GM12801 (cell line): ENCODE data around the gene RUNX1.

Source experiments
- CTCF ChIP-seq: IDR thresholded peaks from one replicate; pipeline ENCODE4 v1.5.1; 2011; ENCODE audit warnings: control low read depth; ENCODE audit not compliant: insufficient read length; ENCODE audit errors: extremely low read depth

RUNX1 gene

DNA sequence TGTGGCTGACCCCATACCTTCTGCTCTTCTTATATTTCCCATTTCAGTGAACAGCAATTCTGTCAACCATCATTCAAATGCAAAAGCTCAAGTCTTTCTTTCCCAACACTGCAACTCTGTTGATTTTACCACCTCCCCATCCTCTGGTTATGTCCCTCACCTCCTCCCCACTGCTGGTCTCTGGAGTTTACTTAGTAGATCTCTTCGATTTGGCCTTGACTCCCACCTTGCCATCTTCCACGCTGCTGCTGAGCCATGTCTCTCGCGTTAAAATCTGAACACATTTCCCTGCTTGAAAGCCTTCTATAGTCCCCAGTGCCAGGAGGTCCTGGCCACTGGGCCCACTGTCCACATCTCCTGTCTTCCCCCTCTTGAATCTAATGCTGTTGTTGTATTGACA lies 125.5 kb downstream of the RUNX1 start:
- no peak for TF ChIP-seq CTCF

DNA sequence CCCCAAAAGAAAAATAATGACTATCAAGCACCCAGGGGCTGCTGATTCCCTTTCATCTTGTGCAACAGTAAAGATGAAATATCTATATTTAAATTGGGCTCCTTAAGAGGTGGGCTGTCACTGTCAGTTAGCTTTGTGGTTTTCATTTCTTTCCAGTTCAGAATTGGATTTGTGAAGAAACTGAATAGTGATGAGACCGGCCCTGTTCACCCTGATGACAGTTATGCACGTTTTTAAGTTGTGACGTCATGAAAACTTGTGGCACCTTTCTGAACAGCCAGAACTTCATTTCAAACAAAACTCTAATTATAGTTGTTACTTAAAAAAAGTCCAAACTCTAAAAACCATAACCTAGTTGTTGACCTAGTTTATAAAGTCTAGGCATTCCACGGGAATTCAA lies 125.9 kb downstream of the RUNX1 start:
- TF ChIP-seq CTCF = no peak

- TF ChIP-seq CTCF = no peak
Measured at GRCh38 chr21:34922479-34922878, 126.6 kb downstream of the RUNX1 start.

- no peak for TF ChIP-seq CTCF
Measured at GRCh38 chr21:34921151-34921550, 128.0 kb downstream of the RUNX1 start.

DNA sequence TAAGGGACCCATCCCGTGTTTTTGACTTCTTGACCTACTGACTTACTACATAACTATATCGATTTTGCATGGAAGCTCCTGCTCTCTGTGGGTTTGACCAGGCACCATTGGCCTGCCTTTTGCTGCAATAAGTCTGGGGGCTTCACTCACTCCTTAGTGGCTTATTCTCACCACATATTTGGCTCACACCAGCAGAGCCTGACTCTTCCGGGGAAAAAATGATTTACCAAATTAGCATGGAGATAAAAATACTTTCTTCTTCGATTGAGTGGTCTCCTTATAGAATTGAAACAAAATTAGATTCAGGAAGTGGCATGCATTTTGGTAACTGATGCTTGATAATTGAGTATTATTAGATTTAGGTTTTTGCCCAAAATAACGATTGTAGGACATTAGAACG lies 129.7 kb downstream of the RUNX1 start:
- TF ChIP-seq CTCF = no peak

DNA sequence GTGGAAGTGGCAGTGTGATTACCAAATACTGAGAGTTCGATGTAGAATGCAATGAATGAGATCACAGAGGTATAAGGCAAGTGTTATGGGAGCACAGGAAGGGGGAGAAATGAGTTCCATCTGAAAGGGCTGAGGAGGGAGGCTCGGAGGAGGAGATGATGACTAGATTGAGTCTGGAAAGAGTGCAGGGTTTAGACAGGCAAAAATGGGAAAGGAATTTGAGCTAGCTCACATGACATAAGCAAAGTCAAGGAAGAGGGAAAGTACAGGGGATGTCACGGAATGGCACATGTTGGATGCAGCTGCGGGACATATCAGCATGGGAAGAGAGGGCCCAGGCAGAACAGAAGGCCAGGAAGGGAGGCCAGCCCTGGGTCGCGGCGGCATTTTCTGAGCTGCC lies 132.7 kb downstream of the RUNX1 start:
- TF ChIP-seq CTCF = no peak

DNA sequence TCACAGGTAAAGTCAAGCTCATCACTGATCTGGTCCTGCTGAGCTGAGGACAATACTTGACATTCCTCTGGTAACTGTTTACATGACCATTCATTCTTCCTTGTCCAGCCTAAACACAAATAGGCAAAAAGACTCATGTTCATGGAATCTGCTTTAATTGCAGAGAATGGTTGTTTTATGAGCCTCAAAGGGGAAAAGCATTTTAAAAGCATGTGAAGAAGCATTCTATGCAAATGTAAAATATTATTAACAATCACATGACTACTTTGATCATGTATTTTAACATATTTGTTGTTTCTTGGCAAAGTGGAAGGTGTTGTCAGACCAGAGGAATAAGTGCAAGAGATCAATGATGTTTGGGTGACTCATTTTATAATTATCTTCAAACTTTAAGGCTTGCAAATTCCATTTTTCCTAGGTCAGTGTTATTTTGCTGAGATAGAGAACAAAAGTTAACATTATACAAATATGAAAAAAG lies 133.7 kb downstream of the RUNX1 start:
- no peak for TF ChIP-seq CTCF

DNA sequence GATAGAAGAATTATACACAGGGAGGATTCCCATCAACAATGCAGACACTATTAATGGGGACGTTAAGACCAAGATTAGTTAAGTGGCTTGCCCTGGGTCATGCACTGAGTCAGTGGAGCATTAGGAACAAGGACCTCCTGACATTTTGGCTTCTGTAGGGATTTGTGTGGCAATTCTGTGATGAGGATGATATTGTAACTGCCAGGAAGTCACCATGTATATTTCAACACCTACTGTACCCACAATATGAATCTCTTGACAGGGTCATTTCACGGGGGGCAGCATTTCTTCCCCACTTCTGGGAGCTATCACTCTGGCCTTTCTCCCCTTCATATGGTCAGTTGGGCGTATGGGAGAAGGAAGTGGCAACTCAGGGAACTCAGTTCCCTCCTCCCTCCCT lies 134.9 kb downstream of the RUNX1 start:
- TF ChIP-seq CTCF = no peak
